GM12865 (cell line): Measurements from ENCODE around the gene PKMYT1.
A peak's percentile ranks its signal among the peaks of the same experiment; 100 is the strongest.

Experiments used
- DNase-seq: peaks from one replicate; pipeline ENCODE4 v3.0.0; 2010; ENCODE audit warnings: low read depth
- H3K4me3 ChIP-seq: 2 replicates; pipeline ENCODE4 v1.5.1; 2011; ENCODE audit warnings: mild to moderate bottlenecking, low read depth, low read length, control low read depth
- TF ChIP-seq, protein P1 (sequence below): IDR thresholded peaks from 2 replicates; pipeline ENCODE4 v1.5.1; 2011; ENCODE audit warnings: low read length, control low read depth, low read depth, inconsistent platforms; ENCODE audit not compliant: insufficient read depth; ENCODE audit errors: missing control alignments

Gene PKMYT1

DNA sequence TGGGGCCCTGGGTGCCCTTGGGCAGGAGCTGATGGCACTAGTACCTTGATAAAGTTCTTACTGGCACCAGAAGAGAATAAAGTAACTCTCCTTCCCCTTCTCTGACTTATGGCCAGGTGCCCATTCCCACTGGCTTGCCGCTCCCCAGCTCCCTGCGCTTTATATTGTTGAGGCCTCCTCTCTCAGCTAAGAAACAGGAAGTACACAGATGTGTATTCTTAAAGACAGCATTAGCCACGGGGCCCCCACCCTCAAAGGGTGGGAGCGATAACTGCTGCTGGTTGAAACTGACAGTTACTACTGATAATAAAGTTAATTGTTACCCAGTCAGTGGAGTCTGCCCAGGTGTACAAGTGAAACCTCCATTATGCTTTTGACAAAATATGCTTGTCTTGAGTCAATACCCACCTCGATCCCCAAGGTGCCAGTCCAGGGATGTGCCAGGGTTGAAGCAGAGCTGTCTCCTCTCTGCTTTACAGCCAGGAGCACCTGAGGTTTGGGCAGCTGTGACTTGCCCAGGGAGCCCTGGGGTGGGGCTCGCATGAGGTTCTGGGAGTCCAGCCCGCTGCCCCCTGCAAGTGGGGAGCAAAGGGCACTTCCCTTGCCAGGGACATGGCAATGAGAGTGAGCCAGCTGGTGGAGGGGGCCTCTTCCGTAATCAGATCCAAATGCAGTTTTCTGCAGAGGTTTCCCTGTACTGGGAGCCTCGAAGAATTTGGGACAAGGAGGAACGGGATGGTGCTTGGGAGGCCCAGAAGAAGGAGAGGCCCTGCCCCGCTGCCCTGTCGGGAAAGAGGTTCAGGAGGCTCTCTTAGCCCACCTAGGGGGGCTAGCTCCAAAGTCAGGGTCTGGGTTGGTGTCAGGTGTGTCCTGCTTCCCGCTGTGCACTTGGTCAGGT lies 27.1 kb upstream of the PKMYT1 start:
- TF ChIP-seq, protein P1, sequence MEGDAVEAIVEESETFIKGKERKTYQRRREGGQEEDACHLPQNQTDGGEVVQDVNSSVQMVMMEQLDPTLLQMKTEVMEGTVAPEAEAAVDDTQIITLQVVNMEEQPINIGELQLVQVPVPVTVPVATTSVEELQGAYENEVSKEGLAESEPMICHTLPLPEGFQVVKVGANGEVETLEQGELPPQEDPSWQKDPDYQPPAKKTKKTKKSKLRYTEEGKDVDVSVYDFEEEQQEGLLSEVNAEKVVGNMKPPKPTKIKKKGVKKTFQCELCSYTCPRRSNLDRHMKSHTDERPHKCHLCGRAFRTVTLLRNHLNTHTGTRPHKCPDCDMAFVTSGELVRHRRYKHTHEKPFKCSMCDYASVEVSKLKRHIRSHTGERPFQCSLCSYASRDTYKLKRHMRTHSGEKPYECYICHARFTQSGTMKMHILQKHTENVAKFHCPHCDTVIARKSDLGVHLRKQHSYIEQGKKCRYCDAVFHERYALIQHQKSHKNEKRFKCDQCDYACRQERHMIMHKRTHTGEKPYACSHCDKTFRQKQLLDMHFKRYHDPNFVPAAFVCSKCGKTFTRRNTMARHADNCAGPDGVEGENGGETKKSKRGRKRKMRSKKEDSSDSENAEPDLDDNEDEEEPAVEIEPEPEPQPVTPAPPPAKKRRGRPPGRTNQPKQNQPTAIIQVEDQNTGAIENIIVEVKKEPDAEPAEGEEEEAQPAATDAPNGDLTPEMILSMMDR = no peak
- no peak for DNase-seq
- H3K4me3 ChIP-seq = no peak overlapping the region

DNA sequence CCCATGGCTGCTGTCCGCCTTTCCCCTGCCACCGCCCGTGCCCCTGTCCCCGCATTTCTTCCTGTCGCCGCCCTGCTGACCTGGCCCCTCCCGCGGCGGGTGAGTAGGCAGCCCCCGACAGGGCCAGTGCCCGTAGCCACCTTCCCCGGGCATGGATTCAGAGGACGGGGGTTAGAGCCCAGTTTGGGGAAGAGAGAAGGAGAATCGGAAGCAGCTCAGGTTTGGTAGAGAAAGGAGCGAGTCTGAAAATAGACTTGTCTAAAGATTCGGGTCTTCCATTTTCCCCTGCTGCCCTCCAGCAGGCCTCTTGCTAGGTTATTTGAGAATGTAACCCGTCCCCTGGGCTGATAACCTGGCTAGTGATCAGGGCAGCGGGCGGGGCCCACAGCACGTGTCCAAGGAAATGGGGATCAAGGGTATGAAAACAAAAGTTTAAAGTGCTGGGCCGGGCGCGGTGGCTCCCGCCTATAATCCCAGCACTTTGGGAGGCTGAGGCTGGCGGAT lies 24.6 kb upstream of the PKMYT1 start:
- no peak for DNase-seq
- no peak overlapping the region for H3K4me3 ChIP-seq
- TF ChIP-seq, protein P1 = no peak

DNA sequence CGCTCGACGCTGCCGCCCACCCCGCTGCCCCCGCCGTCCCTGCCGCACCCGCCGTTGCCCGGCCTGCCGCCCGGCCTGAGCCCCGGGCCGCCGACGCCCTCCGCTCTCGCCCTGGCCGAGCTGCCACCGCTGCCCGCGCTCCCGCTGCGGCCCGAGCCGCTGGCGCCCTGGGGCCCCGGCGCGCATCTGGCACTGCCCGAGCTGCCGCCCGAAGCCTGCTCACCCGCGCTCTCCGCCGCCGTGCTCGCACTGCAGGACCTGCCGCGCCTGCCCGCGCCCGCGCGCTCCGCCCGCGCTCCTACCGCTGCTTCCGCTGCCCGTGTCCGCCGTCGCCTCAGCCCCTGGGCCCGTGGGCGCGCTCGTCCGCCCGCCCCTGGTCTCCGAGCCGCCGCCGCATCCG lies 24.1 kb upstream of the PKMYT1 start:
- TF ChIP-seq, protein P1 = no peak
- no peak for DNase-seq
- no peak overlapping the region for H3K4me3 ChIP-seq

DNA sequence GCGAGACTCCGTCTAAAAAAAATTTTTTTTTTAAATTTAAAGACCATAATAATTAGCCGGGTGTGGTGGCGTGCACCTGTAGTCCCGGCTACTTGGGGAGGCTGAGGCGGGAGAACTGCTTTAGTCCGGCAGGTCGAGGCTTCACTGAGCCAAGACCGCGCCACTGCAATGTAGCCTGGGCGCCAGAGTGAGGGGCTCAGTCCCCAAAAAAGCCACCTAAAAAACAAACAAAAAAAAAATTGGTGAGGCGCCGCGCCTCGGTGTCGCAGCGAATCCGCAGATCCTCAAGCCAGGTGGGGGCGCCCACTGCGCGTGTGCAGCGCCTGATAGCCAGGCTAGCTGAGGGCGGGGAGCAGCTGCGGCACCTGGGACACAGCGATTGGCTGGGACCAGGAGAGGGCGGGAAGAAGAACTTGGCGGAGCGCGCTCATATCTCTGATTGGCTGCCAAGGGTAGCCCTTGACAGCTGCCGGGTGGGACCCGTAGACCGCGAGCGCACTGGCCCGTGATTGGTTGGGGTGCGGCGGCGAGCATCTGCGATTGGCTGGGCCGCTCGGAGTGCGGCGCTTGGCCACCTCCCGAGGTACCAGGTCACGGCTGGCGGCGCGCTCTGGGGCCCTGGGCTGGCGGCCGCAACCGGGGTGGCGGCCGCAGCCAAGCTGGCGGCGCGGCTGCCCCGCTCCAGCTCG lies 23.5 kb upstream of the PKMYT1 start:
- peak; percentile 100 for DNase-seq
- no peak overlapping the region for H3K4me3 ChIP-seq
- TF ChIP-seq, protein P1 = peak; percentile 38

DNA sequence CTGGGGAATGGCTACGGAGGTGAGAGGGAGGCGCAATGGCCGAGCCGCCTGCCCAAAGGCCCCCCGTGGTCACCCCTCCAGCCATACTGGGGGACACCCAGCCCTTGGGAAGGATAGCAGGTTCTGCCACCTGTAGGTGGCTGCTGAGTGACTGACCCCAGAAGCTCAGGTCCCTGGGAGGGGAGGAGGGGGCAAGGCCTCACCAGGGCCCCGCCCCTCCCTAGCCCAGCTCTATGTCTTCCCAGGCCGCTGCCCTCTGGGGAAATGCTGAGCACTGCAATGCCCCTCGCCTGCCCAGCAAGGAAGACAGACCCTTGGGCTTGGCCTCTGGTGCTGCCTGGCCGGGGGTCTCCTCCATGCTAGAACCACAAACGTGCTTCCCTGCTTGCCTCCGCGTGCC lies 21.1 kb upstream of the PKMYT1 start:
- TF ChIP-seq, protein P1 = no peak
- H3K4me3 ChIP-seq = no peak overlapping the region
- no peak for DNase-seq

DNA sequence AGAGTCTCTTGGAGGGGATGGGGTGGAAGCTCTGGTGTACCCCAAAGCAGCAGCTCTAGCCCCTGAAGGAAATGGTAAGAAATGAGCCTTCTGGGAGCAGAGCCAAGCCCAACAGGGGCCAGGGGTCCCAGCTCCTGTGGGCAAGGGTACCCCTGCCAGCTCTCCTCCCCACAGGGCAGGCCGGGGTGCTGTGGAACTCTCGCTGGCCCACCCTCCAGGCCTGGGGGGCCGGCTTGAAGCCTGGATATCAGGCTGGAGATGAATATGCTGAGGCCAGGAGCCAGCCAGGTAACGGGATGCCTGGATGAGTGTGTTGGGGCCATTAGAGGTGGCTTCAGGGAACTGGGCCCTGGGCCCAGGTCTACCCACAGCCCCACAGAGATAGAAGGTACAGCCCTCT lies 20.3 kb upstream of the PKMYT1 start:
- no peak overlapping the region for H3K4me3 ChIP-seq
- no peak for DNase-seq
- TF ChIP-seq, protein P1 = no peak

DNA sequence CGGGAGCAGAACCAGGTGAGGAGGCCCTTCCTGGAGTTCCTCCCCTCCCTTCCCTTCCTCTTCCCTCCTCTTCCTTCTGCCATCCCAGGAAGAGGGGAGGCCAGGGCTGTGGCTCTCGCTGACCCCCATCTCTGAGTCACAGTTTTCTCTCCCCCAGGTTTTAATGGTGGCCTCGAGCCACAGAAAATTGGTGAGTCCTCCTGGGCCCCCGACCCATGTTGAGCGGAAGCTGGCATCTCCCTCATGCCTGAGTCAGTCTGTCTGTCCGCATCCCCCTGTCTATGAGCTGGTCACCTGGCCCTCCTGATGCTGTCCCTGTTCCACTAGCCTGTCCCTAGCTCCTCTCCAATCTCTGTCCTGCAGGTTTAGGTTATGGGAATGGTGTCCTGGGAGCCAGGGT lies 19.7 kb upstream of the PKMYT1 start:
- H3K4me3 ChIP-seq = no peak overlapping the region
- no peak for DNase-seq
- TF ChIP-seq, protein P1 = no peak
